ENCODE data around the gene CACNA1E.

GRCh38 chr1:181458419-181458818 is 24.9 kb upstream of the CACNA1E start:
- TF ChIP-seq, protein P1, sequence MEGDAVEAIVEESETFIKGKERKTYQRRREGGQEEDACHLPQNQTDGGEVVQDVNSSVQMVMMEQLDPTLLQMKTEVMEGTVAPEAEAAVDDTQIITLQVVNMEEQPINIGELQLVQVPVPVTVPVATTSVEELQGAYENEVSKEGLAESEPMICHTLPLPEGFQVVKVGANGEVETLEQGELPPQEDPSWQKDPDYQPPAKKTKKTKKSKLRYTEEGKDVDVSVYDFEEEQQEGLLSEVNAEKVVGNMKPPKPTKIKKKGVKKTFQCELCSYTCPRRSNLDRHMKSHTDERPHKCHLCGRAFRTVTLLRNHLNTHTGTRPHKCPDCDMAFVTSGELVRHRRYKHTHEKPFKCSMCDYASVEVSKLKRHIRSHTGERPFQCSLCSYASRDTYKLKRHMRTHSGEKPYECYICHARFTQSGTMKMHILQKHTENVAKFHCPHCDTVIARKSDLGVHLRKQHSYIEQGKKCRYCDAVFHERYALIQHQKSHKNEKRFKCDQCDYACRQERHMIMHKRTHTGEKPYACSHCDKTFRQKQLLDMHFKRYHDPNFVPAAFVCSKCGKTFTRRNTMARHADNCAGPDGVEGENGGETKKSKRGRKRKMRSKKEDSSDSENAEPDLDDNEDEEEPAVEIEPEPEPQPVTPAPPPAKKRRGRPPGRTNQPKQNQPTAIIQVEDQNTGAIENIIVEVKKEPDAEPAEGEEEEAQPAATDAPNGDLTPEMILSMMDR (CRISPR knock-in tag; IDR thresholded peaks at IDR 0.05) = no peak
- TF ChIP-seq ZNF629 (CRISPR knock-in tag; conservative IDR thresholded peaks at IDR 0.05) (no peak), POLR2A (IDR thresholded peaks at IDR 0.05; ENCODE audit: insufficient read depth in 1 of 2, low read depth in 2 of 2, low read length in 2 of 2) (no peak), RXRB (CRISPR knock-in tag; IDR thresholded peaks at IDR 0.05; ENCODE audit: borderline replicate concordance) (no peak), SMC3 (IDR thresholded peaks at IDR 0.05; ENCODE audit: low read length) (no peak), HOXA3 (CRISPR knock-in tag; IDR thresholded peaks at IDR 0.05) (no peak)

Data from HepG2 (cell line).